GM21717 (cell line): ENCODE data around the gene CHST14.
A peak's percentile ranks its signal among the peaks of the same experiment; 100 is the strongest.

ENCODE experiments used
- ATAC-seq: cut with Tn5 transposase; IDR thresholded peaks from one replicate; pipeline ENCODE4 v1.9.1; 2021; ENCODE audit warnings: mild to moderate bottlenecking, moderate library complexity; ENCODE audit not compliant: unreplicated experiment

CHST14 gene, protein sequence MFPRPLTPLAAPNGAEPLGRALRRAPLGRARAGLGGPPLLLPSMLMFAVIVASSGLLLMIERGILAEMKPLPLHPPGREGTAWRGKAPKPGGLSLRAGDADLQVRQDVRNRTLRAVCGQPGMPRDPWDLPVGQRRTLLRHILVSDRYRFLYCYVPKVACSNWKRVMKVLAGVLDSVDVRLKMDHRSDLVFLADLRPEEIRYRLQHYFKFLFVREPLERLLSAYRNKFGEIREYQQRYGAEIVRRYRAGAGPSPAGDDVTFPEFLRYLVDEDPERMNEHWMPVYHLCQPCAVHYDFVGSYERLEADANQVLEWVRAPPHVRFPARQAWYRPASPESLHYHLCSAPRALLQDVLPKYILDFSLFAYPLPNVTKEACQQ

DNA sequence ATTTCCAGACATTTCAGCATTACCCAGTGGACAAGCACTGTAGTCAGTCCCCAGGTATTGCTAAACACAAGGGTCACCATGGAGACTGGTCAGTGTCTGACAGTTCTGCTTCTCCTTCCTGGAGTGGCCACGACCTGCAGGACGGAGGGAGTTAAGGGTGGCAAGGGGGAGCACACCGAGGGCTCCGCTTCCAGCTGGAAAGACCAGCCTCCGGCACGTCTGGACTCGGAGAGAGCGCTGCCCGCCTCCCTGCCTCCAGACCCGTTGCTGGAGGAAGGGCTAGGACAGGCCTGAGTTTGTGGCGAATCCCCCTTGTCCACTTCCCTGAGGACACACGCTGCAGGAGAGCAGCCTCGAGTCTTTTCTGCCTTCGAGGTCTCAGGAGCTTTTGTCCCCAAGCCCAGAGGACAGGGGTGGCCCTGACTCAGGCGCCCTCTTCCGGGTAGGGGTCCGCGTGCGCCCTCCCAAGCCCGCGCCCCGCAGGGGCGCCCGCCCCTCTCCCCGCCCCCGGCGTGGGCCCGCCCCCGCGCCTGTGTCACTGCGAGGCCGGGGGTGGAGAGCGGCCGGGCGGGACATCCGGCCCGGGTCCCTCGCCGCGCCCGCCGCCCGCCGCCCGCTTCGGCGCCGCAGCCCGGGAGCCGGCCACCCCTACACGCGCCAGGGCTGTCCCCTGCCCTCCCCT, at the start of gene CHST14:
Gene CHST14, plus strand, starts transcription at position 562 of the 682 bp plus-strand sequence. CDS start 230 bp downstream, outside the sequence.
- ATAC-seq = peak; percentile 50

DNA sequence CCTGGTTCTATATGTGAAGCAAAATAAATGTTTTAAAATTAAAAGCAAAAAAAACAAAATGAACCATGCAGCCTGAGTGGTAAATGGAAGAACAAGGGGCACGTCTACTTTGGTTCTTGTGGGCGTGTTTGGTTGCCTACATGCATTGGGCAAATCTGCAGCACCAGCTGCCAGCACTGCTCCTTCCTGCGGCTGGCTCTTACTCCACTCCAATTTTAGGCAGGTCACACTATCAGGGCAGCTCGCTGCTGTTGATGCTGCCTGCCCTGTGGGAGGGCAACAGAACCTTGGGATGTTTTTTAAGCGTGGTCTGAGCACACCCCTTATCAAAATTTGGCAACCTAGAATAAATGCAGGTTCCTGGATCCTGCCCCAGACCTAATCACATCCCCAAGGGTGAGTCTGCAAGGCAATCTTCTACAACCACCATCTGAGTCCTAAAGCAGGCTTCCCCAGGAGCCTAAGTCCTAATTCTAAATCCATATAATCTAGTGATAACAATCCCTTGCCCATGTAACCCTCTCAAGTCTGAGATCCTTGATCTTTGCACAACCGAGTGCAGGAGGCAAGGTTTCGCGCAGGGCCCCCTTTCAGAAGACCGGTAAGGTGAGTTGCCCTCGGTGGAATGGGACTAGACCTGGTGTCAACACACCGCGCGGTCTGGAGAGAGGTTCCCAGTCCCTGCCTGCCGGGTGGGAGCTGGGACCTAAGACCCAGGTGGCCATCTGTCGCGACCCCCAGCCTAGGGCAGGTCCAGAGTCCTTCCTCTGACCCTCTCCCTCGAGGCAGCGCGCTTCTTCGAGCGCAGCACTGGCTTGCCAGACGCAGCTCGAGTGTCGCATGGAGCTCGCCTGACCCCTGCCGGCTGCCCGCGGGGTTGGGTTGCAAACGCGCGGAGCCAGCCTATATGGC, 49.3 kb upstream of the CHST14 start:
- ATAC-seq = no peak

DNA sequence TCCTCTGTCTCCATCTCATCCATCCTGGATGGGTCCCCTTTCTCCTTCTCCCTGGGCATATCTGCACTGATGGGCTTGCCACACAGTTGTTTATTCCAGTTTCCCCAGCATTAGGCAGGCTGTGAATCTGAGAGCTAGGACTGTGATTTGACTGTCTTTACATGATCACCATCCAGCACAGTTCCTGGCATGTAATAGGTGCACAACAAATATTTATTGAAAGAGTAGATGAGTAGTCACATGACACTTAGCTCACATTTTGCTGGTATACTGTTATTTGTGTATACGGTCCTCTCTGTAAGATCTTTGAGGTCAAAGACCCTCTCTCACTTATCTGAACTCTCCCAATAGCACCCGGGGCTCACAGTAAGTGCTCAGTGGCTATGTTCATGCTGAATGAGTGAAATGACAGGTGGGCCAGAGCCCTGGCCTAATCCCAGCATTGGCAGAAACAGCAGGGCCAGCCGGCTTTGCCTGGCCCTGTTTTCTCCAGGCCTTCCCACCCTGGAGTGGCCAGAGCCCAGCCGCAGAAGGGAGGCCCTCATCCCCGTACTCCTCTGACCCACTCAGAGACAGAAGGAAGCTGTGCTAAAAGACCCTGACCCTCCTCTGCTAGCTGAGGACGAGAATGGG, 46.2 kb upstream of the CHST14 start:
- no peak for ATAC-seq

DNA sequence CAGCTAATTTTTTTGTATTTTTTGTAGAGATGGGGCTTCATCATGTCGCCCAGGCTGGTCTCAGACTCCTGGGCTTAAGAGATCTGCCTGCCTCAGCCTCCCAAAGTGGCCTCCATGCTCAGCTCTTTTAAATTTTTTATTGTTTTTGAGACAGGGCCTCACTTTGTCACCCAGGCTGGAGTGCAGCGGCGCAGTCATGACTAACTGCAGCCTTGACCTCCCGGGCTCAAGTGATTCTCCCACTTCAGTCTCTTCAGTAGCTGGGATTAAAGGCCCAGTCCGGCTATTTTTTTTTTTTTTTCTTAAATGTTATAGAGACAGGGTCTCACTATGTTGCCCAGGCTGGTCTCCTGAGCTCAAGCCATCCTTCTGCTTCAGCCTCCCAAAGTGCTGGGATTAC, 45.1 kb upstream of the CHST14 start:
- ATAC-seq = no peak

DNA sequence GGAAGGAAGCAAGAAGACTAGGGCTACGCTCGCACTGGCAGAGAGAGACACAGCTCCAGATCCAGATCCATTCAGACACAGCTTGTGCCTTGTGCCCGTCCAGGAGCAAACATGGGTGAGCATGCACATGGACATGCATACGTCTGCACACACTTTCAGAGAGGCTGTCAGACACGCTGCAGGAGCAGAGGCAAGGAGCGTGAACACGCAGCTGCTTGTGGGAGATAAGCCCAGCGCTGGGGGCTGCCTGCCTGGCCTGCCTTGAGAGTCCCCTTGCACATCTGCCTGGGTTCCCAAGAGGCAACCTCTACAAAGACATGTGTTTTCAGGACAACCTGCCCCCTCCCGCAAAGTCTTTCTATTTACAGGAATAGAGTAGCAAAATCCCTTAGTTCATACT, 43.6 kb upstream of the CHST14 start:
- ATAC-seq = no peak

DNA sequence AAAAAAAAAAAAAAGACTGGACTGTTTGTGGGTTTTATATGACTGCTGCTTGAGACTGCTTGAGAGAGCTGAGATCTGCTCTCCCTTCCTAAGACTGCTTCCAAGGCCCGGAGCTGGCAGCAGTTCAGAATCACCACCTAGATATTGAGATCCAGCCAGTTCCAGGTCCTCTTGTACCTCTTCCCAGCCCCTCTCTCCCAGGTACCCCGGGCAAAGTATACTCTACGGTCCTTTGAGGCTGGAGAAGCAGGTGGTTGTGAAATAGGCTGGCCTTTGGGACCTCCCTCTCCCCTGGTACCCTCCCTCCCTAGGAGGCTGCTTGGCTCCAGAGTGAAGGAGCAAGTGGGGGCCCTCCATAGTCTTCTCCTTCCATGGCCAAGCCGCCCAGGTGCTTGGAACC, 42.6 kb upstream of the CHST14 start:
- ATAC-seq = no peak

DNA sequence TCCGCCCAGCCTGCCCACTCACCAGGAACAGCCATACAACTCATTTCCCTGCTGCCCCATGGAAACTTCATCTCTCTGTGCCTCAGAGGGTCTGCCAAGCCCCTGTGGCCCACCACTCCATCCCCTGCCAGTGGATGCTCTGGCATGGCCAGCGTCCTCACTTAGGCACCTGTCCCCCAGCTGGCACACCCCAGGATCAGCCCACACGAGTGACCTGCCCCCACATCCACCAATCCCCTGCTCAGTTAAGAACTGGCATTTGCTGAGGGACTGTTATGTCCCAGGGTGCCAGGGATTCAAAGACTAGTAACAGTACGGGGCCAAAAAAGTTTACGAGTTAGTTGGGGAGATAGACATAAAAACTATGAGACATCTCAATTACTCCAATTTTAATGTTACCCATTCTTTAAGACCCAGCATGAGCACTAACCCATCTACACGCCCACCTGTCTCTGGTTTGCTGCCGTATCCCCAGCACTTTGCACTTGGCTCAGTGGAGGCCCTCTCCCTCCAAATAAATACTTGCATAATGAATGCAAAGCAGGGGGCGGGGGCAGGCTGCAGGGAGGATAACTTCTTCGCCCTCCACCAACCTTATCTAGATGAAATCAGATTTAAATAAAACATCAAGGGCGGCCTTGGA, 41.6 kb upstream of the CHST14 start:
- no peak for ATAC-seq

DNA sequence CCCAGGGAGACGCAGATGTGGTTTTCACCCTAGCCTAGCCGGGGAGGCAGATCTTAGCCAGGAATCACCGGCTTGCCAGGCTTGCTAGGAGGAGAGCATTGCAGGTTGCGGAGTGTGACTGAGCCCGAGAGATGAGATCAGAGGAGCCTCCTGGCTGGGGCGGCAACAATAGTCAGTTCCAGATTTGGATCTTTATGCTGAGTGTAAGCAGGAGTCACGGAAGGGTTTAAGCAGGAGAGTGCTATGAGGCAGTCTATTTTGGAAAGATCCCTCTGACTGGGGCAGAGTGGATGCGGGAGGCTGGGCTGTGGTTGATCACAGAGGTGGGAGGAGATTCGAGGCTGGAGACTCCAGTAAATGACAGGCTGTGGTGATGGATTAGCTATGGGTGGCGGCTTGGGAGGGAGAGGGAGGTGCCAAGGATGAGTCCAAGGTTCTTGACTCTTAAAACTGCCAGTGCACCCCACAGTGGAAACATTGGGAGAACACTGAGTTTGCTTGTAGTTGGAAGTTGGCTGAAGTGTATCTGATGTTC, 40.4 kb upstream of the CHST14 start:
- no peak for ATAC-seq

DNA sequence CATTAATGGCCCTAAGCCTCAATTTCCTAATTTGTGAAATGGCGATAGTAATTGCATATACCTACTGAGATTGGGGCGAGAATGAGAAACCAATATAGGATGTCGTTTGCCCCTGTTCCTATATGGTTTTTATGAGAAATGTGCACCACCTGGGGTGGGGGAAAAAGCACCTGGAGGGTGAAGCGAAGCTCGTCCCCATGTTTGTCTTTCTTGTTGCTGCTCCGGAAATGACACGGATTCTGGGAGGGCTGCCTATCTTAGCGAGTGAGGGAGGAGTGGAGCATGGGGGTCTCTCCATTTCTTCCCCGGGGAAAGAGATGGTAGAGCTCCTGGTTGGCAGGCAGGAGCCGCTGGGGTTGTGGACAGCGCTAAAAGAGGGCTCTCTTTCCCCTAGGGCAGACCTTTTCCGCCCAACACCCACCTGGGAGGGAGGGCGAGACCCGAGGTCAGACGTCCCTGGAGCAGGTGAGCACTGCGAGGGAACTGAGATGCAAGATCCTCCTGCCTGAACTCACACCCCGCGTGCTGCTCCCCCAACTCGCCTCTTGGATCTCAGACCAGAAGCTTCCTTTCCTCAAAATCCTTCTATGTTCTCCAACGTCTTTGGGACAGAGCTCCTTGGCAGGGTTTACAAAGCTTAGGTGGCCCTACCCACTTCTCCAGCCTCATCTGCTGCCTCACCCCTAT, 35.6 kb upstream of the CHST14 start:
- no peak for ATAC-seq

DNA sequence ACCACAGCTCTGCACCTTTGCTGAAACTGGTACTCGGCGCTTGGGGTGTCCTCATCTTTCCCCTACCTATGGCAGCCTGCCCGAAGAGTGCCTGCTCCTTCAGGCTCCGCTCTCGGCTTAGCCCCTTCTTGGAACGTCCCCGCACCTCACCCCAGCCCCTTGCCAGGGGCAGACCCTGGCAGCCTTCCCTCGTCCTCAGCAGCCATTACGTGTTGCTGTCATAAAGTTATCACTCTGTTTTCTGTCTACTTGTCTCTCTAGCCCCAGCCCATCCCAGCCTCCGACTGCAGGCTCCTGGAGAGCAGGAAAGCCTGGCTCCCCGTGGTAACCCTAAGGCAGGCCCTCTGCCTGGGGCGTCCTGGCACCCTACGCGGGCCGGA, 35.1 kb upstream of the CHST14 start:
- no peak for ATAC-seq

DNA sequence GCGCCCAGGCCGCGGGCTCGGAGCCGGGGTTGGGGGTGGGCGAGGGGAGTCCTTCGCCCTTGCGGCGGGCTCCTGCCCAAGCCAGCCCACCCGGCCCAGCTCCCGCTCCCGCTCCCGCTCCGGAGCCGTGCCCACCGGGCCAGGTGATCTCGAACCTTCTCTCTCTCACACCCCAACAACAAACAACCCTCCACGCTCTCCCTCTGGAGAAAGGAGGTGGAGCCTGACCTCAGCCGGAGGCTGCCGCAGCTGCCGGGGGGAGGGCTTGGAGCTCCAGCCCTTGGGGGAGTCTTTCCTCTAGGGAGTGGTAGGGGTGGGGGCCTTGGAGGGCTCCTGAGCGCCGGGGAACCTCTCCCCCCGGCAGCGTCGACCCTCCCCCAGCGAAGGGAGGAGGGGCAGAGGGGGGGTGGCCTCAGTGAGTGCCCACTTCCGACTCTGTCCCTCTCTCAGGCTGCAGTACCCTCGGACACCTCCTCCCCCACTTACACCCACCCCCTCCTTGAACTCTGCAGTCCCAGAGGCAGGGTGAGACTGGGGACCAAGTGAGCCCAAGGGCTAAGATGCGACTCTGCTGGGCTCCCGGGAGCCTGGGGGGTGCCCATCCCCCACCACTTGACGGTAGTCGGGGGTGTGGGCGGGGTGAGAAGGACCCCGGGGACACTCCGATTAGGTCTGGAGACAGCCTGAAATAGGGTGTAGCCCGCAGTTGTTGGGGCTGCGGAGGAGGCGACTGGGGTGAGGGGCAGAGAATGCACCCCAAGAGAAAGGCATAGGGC, 34.5 kb upstream of the CHST14 start:
- no peak for ATAC-seq

DNA sequence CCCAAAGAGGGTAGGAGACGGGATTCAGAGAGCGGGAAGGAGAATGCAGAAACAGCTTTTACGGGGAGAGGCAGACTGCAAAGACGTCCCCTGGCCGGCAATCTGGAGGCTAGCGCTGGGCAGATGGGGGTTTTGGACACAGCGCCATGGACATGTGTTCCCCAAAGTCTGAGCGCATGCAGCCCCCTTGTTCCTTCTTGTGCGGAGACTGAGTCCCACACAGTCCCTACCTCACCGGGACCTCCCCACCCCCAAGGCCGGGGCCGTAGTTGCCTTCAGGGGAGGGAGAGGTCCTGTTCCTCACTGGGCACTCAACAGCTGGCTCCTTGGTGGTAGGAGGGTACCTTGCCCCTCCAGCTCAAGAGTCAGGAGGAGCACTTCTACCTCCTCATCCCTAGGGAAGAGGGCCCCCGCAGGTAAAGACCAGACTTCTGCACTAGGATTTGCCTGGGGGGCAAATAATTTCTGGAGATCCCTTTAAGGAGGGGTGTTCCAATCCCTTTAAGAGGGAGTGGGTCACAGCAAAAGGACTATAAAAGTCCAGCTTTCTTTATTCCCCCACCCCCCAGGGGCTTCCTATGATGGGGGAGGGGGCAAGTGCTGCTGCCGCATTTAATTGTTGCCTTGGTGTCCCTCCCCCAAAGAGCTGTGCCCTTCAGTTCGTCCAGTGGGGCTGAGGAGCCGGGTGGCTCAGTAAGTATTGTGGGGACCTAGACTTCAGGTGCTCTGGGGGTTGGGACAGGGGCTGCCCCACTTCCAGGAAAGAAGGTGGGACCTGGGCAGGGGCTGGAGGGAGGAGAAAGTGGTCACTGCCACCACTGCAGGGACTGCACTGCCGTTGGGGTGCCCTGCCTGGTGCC, 33.7 kb upstream of the CHST14 start:
- no peak for ATAC-seq

DNA sequence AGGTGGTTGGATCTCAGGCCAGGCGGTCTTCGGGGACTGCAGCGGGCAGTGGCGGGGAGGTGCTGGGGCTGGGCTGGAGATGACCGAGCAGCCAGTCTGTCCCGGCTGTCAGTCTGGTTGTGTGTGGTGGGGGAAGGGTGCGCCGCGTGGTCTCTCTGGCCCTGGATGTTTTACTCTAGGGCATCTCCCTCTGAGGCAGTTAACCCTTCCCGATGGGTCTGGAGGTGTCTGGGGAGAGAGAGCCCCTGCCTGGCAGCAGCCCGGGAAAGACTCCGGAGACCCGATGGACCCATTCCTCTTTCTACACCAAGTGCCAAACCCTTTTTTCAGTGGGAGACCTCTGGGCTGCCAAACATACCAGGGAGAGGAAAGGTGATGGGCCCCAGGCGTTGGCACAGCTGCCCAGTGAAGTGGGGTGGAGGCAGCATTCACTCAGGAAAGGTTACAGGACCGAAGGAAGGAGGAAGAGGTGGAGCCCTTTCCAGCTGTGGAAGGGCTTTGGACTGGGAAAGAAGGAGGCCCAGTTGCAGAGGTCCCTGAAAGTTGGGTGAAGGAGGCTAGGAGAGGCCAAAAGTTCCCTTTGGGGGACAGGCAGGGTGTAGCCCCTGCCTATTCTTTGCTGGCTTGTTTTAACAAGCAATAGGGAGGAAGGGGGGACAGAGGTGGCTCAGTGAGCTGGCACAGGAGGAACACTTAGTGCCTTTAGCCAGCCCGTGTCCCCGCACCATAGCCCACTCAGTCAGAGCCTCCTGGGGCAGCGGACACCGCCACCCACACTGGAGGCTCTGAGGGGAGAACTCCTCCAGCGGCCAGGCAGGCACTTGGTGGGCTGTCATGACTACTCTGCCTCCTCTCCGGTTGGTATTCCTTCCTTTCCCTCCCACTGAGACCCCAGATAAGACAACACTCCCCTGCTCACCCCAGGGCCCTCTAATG, 32.8 kb upstream of the CHST14 start:
- no peak for ATAC-seq

DNA sequence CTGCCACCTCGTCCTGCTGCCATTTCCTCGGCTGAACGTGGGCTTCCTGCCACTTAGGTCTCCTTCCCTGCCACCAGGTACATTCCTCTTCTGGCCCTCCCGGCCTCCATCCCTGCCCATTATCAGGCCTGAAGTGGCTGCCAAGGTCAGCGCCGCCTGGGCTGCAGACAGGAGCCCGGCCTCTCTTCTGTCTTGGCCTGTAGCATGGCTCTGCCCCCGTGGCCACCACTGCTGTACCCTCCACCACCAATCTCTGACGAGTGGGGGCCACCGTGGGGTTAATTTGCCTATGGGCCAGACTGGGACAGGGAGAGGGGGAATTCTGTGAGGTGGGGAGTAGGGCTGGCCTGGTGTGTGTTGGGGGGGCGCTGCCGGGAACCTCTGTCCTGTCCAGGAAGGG, 32.1 kb upstream of the CHST14 start:
- ATAC-seq = no peak

DNA sequence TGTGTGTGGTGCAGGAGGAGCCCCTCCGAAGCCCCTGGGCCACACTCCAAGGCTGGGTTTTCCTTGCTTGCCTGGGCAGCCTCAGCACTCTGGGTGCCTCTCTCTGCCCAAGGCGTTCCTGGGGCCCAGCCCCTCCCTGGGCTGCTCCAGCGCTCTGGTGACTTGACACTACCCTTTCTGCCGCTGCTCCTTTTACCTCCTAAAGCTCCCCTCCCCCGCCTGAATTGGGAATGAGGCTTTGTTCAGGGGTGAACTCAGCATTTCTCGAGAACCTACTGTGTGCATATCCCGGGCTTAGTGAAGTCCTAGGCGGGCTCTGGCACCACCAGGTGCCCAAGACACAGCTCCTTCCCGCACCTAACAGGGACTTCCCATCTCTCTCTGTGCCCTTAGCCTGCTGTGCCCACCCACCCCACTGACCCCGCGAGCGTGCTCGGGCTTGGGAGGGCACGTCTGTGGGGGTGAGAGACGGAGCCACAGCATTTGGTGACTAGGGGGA, 31.3 kb upstream of the CHST14 start:
- no peak for ATAC-seq

DNA sequence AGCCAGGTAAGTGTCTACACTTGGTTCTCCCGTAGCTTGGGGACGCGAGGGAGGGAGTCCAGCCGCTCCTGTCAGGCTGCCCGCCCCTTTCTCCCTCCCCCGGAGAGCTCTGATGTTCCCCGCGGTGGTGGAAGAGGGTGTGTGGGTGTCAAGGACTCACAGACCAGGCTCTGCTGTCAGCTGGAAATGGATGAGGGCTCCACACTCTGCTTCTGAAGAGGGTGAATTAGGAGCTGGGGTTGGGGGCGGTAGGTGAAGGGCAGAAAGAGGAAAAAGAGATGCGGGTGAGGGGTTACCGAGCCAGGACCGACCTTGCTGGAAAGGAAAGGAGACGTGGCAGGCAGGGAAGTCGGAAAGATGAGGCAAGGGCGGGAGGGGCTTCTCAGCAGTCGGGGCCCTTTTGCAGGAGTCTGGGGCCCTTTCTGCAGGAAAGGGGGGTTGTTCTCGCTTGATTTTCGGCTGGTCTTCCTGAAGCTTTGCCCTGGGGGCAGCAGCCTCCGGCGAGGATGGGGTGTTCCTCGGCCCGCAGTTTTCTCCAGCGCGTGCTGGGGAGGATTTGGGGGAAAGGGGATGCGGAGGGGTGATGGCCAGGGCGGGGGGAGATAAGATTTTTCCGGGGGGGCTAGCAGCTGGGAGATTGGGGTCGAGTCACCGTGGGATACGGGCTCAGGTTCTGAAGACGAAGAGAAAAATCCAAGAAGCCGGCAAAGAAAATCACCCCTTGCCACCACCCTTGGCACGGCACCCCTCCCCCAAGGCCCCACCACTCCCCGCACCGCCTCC, 30.6 kb upstream of the CHST14 start:
- ATAC-seq = no peak
